ENCODE data around the gene MAP3K4.

MAP3K4 gene

GRCh38 chr6:161041274-161041673, 49.7 kb downstream of the MAP3K4 start:
- no peak for DNase-seq

- DNase-seq = no peak
Observed at GRCh38 chr6:161044335-161044734, 52.8 kb downstream of the MAP3K4 start.

DNA sequence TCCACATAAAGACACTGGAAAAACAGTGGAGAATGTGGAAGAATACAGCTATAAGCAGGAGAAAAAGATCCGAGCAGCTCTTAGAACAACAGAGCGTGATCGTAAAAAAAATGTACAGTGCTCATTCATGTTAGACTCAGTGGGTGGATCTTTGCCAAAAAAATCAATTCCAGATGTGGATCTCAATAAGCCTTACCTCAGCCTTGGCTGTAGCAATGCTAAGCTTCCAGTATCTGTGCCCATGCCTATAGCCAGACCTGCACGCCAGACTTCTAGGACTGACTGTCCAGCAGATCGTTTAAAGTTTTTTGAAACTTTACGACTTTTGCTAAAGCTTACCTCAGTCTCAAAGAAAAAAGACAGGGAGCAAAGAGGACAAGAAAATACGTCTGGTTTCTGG, 57.1 kb downstream of the MAP3K4 start:
- DNase-seq = no peak

- DNase-seq = no peak
Observed at GRCh38 chr6:161050134-161050765, 58.7 kb downstream of the MAP3K4 start.

- DNase-seq = no peak
Observed at GRCh38 chr6:161053103-161053502, 61.5 kb downstream of the MAP3K4 start.

DNA sequence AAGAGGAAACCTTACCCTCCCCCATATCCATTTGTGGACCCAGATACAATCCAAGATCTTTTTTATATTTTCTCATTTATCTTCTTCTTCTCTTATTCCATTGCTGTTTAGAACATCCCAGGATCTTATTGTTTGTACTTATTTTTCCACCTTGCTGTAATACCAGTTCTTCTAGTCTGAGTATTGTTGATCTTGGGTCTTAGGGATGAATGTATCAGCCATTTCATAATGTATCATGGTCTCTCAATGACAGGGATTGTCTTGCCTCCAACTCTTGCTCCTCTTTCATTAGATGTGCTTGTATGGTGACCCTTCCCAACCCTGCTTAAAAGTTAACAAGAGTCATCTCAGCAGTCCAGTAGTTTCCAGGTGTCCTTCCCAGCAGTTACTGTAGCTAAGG, 63.3 kb downstream of the MAP3K4 start:
- DNase-seq = no peak

GRCh38 chr6:161056451-161056850, 64.9 kb downstream of the MAP3K4 start:
- no peak for DNase-seq

GRCh38 chr6:161057103-161058091, 65.8 kb downstream of the MAP3K4 start:
- DNase-seq = no peak

- DNase-seq = no peak
Observed at GRCh38 chr6:161058741-161059140, 67.2 kb downstream of the MAP3K4 start.

- no peak for DNase-seq
Observed at GRCh38 chr6:161061576-161061975, 70.0 kb downstream of the MAP3K4 start.

- DNase-seq = no peak
Observed at GRCh38 chr6:161064915-161065314, 73.3 kb downstream of the MAP3K4 start.

DNA sequence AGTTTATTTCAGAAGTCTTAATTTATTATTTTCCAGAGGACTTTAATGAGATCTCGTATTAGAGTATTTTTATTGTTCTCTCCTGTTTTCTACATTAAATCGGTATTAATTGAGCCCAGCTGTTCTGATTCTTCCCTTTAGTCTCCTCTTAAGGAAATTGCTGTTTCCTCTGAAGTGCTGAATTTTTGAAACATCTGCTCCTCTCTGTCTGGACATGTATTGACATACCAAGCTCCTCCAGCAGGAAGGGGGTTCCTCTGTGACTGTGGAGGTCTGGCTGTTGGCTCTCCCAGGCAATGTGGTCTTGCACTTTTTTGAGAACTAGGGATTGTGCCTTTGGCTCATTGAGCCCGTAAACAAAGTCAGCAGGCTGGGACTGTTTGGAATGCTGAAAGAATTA, 74.9 kb downstream of the MAP3K4 start:
- no peak for DNase-seq

DNA sequence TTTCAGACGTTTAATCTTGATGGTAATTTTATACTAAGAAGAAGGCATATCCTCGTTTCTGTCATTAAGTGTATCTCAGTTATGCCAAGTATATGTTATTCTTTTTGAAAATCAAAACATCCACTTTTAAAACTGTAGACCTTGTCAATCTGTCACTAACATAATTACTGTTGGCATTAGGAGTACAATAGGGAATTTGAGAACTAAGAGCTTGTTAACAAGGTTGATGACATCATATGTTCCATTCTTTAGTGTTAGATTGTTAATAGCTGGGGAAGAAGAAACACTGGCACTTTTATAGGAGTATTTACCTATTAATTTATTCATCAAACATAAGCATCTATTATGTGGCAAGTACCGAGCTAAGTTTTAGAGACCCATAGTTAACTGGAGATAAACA, 76.2 kb downstream of the MAP3K4 start:
- no peak for DNase-seq

DNA sequence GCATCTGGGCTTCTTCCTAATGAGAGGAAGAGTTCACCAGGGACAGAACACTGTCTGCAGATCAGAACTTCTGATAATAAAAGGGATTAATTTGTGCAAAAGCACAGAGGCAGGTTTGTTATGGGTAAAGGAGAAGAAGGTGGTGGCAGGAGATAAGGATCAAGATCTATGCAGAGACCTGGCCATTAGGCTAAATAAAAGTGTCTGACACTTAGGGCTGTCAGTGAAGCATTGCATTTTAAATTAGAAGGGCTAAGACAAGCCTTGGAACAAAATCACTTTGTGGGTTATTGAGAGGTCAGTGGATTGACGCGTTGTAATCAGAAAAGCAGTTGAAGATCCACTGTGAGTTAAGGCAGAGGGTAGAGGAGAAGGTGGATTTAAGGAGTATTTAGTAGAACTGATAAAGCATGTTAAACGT, 76.8 kb downstream of the MAP3K4 start:
- no peak for DNase-seq

DNA sequence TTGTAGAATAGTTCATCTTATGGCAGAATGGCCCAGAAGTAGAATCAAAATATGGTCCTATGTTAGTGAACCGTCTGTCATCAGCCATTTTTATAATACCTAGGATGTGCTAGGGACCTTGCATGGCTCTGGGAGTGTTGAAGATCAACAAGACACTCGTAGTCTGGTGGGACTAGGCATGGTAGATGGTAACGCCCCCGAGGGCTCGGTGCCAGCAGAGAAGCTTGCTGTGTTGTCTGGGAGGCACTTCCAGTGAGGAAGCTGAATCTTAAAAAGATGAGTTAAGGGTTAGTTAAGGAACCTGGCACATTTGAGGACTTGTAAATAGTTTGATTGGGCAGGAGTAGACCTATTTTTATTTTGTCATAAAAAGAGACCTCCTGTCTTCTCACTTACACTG, 82.4 kb downstream of the MAP3K4 start:
- no peak for DNase-seq

DNA sequence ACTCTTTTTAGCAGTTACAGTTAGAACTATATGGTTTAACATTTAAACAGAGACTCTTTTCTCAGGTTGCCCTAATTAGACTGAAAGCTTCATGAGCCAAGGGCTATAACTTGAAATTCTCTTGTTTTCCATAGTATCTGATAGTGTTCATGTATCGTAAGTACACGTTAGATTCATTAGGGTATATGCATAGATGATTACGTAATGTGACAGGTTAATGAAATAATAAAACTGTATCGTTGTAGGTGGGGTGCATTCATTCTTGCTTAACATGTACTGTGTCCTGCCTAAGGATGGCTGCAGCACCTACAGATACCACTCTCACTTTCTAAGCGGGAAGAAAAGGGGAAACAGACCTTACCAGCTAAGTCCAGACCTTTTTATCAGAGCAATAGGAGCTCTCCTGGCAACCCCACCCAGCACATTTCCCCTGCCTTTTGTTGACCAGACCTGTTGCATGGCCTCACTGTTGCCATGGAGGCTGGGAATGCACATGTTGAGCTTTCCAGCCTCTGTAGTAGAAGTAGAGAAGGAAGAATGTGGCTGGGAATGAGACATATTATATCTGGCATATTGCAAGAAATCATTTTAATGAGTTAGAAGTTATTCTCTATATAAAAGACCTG, 83.0 kb downstream of the MAP3K4 start:
- no peak for DNase-seq

- peak in 3 of 6 experiments; percentile 21 to 51 (median 44) for DNase-seq
Observed at GRCh38 chr6:161076181-161076677, 84.7 kb downstream of the MAP3K4 start.

GRCh38 chr6:161079566-161080262, 88.1 kb downstream of the MAP3K4 start:
- DNase-seq = no peak

DNA sequence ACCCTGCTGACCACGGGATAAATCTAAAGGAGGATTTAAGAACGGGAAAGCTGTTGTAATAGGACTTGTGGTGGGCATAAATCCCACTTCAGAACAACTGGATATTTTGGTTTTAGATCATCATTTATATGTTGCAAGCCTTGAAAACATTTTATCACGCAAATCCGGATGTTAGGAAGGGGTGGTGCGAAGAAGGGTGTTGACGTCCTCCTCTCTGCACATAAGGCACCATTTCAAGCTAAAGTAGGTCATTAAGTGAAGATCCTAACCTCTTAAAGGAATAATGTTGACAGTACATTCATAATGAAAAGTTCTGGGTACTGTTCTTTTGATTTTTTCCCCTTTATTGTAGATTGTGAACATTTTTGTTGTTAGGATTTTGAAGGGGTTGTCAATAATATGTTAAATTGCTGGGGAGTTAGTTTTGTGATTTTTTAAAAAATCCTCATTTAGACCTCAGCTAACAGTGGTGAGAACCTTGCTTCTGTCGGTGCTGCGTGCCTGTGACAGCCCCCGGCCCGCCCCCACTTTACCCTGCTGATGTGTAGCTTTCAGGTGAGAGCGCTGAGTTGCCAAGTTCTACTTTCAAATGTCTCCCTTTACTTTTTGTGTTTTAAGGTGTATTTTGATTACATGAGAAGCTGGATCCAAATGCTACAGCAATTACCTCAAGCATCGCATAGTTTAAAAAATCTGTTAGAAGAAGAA, 88.8 kb downstream of the MAP3K4 start:
- DNase-seq = no peak

- no peak for DNase-seq
Observed at GRCh38 chr6:161082215-161082614, 90.6 kb downstream of the MAP3K4 start.

DNA sequence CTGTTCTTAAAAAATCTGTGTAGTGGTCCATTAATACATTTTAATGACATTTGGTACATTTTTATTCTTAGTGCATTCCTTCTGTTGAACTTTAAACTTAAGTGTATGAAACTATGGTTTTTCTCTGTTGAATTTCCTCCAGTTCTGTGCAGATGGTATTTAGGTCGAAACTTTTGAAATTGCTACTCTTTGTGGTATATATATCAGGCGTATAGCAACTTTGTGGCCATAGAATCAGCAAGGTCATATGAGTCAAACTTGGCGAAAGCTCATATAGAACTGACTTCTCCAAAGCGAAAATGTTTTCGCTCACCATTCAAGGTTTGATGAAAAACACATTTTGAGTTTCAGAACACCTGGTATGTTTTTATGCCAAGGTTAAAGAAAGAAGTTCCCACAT, 93.7 kb downstream of the MAP3K4 start:
- no peak for DNase-seq

GRCh38 chr6:161088676-161089328, 97.2 kb downstream of the MAP3K4 start:
- no peak for DNase-seq

Measured in stimulated activated naive CD4-positive, alpha-beta T cell (primary cell).